ENCODE data around the gene CCNA2.

DNA sequence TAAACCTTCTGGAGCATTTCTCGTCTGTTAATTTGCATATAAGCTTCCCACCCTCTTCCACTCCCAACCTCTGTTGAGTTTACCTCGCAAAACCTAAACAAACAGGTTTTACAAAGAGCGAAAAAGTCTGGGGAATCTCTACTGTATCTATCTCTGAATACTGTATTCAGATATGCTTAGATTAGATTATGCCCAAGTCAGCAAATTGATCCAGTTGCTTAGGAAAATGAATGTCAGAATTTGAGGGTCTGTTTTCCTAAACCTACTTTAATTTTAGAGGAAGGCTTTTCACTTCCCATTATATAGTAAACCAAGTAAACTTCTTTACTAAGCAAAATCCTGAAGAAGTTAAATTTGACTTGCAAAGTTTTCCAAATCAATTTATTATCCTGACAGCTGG, 6.7 kb downstream of the CCNA2 start:
- TF ChIP-seq, protein P1, sequence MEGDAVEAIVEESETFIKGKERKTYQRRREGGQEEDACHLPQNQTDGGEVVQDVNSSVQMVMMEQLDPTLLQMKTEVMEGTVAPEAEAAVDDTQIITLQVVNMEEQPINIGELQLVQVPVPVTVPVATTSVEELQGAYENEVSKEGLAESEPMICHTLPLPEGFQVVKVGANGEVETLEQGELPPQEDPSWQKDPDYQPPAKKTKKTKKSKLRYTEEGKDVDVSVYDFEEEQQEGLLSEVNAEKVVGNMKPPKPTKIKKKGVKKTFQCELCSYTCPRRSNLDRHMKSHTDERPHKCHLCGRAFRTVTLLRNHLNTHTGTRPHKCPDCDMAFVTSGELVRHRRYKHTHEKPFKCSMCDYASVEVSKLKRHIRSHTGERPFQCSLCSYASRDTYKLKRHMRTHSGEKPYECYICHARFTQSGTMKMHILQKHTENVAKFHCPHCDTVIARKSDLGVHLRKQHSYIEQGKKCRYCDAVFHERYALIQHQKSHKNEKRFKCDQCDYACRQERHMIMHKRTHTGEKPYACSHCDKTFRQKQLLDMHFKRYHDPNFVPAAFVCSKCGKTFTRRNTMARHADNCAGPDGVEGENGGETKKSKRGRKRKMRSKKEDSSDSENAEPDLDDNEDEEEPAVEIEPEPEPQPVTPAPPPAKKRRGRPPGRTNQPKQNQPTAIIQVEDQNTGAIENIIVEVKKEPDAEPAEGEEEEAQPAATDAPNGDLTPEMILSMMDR (IDR thresholded peaks at IDR 0.05; ENCODE audit: insufficient read depth, low read length): no peak
- TF ChIP-seq, protein P2, sequence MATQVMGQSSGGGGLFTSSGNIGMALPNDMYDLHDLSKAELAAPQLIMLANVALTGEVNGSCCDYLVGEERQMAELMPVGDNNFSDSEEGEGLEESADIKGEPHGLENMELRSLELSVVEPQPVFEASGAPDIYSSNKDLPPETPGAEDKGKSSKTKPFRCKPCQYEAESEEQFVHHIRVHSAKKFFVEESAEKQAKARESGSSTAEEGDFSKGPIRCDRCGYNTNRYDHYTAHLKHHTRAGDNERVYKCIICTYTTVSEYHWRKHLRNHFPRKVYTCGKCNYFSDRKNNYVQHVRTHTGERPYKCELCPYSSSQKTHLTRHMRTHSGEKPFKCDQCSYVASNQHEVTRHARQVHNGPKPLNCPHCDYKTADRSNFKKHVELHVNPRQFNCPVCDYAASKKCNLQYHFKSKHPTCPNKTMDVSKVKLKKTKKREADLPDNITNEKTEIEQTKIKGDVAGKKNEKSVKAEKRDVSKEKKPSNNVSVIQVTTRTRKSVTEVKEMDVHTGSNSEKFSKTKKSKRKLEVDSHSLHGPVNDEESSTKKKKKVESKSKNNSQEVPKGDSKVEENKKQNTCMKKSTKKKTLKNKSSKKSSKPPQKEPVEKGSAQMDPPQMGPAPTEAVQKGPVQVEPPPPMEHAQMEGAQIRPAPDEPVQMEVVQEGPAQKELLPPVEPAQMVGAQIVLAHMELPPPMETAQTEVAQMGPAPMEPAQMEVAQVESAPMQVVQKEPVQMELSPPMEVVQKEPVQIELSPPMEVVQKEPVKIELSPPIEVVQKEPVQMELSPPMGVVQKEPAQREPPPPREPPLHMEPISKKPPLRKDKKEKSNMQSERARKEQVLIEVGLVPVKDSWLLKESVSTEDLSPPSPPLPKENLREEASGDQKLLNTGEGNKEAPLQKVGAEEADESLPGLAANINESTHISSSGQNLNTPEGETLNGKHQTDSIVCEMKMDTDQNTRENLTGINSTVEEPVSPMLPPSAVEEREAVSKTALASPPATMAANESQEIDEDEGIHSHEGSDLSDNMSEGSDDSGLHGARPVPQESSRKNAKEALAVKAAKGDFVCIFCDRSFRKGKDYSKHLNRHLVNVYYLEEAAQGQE (IDR thresholded peaks at IDR 0.05; ENCODE audit: insufficient replicate concordance, low read depth): no peak
- no peak for TF ChIP-seq POLR2AphosphoS5 (IDR thresholded peaks at IDR 0.05; ENCODE audit: low read depth)
- TF ChIP-seq GABPA (IDR thresholded peaks at IDR 0.05; ENCODE audit: low read depth): no peak
- no peak for TF ChIP-seq SPI1 (IDR thresholded peaks at IDR 0.05; ENCODE audit: borderline replicate concordance, low read depth)

All from HL-60 (cell line).